ENCODE measurements around the gene DBX1. TPM values are rescaled to one million over a fixed set of nuclear protein-coding genes. Genes with fewer than 3 reads are reported as not detected.

The DBX1 gene
- total and polyA plus RNA-seq, 2 donors (not counting 1 experiment from before 2014, with no cell fraction given), result not detected

DNA sequence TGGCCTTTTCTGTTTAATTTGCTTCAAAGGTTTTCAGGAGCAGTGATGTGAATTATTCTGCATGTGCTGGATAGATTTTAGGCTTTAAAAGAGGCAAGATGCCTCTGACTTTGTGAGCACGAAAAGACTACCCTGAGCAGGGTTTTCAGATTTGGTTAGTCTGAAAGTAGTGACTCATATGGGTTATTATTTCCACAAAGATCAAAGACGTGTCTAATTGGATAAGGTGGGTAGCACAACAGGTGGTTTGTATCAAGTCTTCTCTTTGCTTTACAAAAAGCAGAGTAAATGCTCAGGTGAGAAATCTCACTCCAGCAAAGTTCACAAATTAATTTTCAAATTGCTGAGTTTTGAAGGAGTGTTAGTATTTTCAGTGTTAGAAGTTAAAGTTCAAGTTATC, 37.6 kb upstream of the DBX1 start:
- Histone ChIP-seq H3K79me2 (ENCODE audit: control insufficient read depth, insufficient read depth, low read length) (no peaks in the 10 kb centered on the region), H3K27me3 (ENCODE audit: control insufficient read depth, insufficient read depth, low read length) (peaks cover 5% of the 10 kb centered on the region), H3K9me3 (ENCODE audit: control insufficient read depth, insufficient read depth, low read depth, low read length) (no peaks in the 10 kb centered on the region), H3K4me1 (ENCODE audit: control insufficient read depth, extremely low read depth, insufficient read depth, low read length) (no peaks in the 10 kb centered on the region), H2AFZ (ENCODE audit: low read length) (no peak overlapping the region), H3K36me3 (ENCODE audit: control insufficient read depth, insufficient read depth, low read length) (no peaks in the 10 kb centered on the region), H3K4me2 (ENCODE audit: extremely low read depth, insufficient read depth, low read length) (no peak overlapping the region), H3K27ac (ENCODE audit: insufficient read depth, low read length) (no peak overlapping the region), H3K9ac (ENCODE audit: insufficient read depth, low read length) (no peak overlapping the region), H4K20me1 (ENCODE audit: control insufficient read depth, extremely low read depth, insufficient read depth, low read length) (no peaks in the 10 kb centered on the region), H3K4me3 (replicated peaks in 1 of 4; ENCODE audit: control extremely low read depth in 1 of 4, insufficient read depth in 1 of 4, low read depth in 3 of 4, low read length in 4 of 4) (no peak overlapping the region)
- DNase-seq (ENCODE audit: low read depth in 2 of 2), result no peak
- TF ChIP-seq, protein P1, sequence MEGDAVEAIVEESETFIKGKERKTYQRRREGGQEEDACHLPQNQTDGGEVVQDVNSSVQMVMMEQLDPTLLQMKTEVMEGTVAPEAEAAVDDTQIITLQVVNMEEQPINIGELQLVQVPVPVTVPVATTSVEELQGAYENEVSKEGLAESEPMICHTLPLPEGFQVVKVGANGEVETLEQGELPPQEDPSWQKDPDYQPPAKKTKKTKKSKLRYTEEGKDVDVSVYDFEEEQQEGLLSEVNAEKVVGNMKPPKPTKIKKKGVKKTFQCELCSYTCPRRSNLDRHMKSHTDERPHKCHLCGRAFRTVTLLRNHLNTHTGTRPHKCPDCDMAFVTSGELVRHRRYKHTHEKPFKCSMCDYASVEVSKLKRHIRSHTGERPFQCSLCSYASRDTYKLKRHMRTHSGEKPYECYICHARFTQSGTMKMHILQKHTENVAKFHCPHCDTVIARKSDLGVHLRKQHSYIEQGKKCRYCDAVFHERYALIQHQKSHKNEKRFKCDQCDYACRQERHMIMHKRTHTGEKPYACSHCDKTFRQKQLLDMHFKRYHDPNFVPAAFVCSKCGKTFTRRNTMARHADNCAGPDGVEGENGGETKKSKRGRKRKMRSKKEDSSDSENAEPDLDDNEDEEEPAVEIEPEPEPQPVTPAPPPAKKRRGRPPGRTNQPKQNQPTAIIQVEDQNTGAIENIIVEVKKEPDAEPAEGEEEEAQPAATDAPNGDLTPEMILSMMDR (conservative IDR thresholded peaks at IDR 0.05 in 1 of 2, IDR thresholded peaks at IDR 0.05 in 1 of 2; ENCODE audit: low read depth in 1 of 2, low read length in 2 of 2), result no peak
- TF ChIP-seq EZH2 (IDR thresholded peaks at IDR 0.05; ENCODE audit: low read length, missing control alignments), result no peak

DNA sequence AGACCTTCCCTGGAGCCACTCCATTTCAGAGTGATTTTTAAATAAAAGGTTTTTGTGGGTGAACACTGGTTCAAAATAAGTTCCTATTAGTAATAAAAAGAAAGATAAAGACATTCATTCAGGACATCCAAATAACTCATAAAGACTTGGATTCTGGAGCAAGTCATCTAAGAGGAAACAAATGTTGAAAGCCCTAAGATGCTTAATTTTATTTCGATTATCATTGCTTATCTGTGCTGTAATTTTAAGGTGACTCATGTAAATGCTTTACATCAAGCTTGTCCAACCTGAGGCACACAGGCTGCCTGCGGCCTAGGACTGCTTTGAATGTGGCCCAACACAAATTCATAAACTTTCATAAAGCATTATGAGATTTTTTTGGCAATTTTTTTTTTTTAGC, 34.2 kb upstream of the DBX1 start:
- peaks cover 3% of the 10 kb centered on the region for H3K27me3 ChIP-seq (ENCODE audit: control insufficient read depth, insufficient read depth, low read length)

DNA sequence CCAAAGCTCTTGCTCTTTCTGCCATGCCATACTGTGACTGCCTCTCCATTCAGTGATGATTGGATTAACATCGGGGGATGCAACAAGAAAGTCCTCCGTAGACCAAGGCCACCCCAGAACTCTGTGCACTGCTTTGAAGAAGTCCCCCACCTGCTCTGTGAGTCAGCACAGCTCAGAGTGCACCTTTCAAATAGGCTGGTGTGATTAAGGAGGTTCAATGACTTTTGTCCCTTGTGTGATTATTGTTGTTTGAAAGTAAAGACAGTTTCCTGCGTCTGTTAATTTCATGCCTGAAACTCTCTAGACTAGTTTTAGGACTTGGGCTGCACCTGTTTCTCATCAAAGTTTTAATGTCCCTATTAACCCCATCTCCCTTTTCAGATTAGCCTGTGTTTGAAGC, 33.0 kb upstream of the DBX1 start:
- DNase-seq (ENCODE audit: low read depth in 2 of 2), result no peak
- Histone ChIP-seq H3K79me2 (ENCODE audit: control insufficient read depth, insufficient read depth, low read length) (no peaks in the 10 kb centered on the region), H3K4me3 (replicated peaks in 1 of 4; ENCODE audit: control extremely low read depth in 1 of 4, insufficient read depth in 1 of 4, low read depth in 3 of 4, low read length in 4 of 4) (no peak overlapping the region), H3K4me1 (ENCODE audit: control insufficient read depth, extremely low read depth, insufficient read depth, low read length) (no peaks in the 10 kb centered on the region), H3K9ac (ENCODE audit: insufficient read depth, low read length) (no peak overlapping the region), H3K27me3 (ENCODE audit: control insufficient read depth, insufficient read depth, low read length) (peaks cover 3% of the 10 kb centered on the region), H3K9me3 (ENCODE audit: control insufficient read depth, insufficient read depth, low read depth, low read length) (no peaks in the 10 kb centered on the region), H2AFZ (ENCODE audit: low read length) (no peak overlapping the region), H3K4me2 (ENCODE audit: extremely low read depth, insufficient read depth, low read length) (no peak overlapping the region), H3K27ac (ENCODE audit: insufficient read depth, low read length) (no peak overlapping the region), H3K36me3 (ENCODE audit: control insufficient read depth, insufficient read depth, low read length) (no peaks in the 10 kb centered on the region), H4K20me1 (ENCODE audit: control insufficient read depth, extremely low read depth, insufficient read depth, low read length) (no peaks in the 10 kb centered on the region)
- TF ChIP-seq, protein P1 (conservative IDR thresholded peaks at IDR 0.05 in 1 of 2, IDR thresholded peaks at IDR 0.05 in 1 of 2; ENCODE audit: low read depth in 1 of 2, low read length in 2 of 2), result no peak
- TF ChIP-seq EZH2 (IDR thresholded peaks at IDR 0.05; ENCODE audit: low read length, missing control alignments), result no peak

More for the DNA sequence above, 34.2 kb upstream of the DBX1 start:
- Histone ChIP-seq H2AFZ (ENCODE audit: low read length) (no peak overlapping the region), H3K4me3 (replicated peaks in 1 of 4; ENCODE audit: control extremely low read depth in 1 of 4, insufficient read depth in 1 of 4, low read depth in 3 of 4, low read length in 4 of 4) (no peak overlapping the region), H4K20me1 (ENCODE audit: control insufficient read depth, extremely low read depth, insufficient read depth, low read length) (no peaks in the 10 kb centered on the region), H3K27ac (ENCODE audit: insufficient read depth, low read length) (no peak overlapping the region), H3K4me2 (ENCODE audit: extremely low read depth, insufficient read depth, low read length) (no peak overlapping the region), H3K9ac (ENCODE audit: insufficient read depth, low read length) (no peak overlapping the region), H3K4me1 (ENCODE audit: control insufficient read depth, extremely low read depth, insufficient read depth, low read length) (no peaks in the 10 kb centered on the region), H3K79me2 (ENCODE audit: control insufficient read depth, insufficient read depth, low read length) (no peaks in the 10 kb centered on the region), H3K36me3 (ENCODE audit: control insufficient read depth, insufficient read depth, low read length) (no peaks in the 10 kb centered on the region), H3K9me3 (ENCODE audit: control insufficient read depth, insufficient read depth, low read depth, low read length) (no peaks in the 10 kb centered on the region)
- TF ChIP-seq EZH2 (IDR thresholded peaks at IDR 0.05; ENCODE audit: low read length, missing control alignments), result no peak
- DNase-seq (ENCODE audit: low read depth in 2 of 2), result no peak
